GM19023 (cell line): ENCODE results near the gene USP34.
"Not testable (repeated sequence)": the region's sequence is repeated elsewhere in the genome, so short reads cannot be mapped to it uniquely, and the experiment has no call there.

ENCODE experiments used
- ATAC-seq: cut with Tn5 transposase; IDR thresholded peaks from one replicate; pipeline ENCODE4 v1.9.1; 2021; ENCODE audit warnings: mild to moderate bottlenecking, moderate library complexity; ENCODE audit not compliant: unreplicated experiment

USP34 gene

GRCh38 chr2:61426267-61426897, 44.5 kb downstream of the USP34 start:
- ATAC-seq = peak; percentile 80

DNA sequence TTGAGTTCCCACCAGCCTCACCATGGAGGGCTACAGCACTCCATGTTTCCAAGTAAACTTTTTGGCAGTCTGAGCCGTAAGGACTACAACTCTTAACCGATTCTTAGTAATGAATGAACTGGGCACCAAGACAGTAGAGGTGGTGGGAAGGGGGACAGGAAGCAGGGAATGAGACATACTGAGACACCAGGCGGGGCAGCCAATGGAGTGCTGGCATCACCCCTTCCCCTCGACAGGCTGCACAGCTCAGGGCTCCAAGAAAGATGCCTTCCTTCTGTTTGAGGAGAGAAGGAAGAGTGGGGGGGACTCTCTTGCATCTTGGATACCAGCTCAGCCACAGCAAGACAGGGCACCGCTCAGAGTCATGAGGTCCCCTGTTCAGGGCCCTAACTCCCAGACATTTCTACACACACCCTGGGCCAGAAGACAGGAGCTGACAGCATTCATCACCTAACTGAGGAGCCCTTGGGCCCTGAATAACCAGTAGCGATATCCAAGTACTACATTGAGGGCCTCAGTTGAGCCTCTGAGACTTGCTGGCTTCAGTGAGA, 45.2 kb downstream of the USP34 start:
- peak; percentile 15 for ATAC-seq

DNA sequence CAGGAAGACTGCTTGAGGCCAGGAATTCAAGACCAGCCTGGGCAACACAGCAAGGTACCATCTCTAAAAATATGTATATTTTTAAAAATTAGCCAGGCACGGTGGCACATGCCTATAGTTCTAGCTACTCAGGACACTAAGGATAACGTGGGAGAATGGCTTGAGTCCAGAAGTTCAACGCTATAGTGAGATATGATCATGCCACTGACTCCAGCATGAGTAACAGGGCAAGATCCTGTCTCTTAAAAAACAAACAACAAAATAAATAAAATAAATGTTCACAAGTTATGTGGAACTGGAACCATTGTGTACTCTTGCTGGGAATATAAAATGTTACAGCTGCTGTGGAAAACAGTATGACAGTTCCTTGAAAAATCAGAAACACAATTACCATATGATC, 47.2 kb downstream of the USP34 start:
- no peak for ATAC-seq

GRCh38 chr2:61421611-61422010, 49.3 kb downstream of the USP34 start:
- no peak for ATAC-seq

DNA sequence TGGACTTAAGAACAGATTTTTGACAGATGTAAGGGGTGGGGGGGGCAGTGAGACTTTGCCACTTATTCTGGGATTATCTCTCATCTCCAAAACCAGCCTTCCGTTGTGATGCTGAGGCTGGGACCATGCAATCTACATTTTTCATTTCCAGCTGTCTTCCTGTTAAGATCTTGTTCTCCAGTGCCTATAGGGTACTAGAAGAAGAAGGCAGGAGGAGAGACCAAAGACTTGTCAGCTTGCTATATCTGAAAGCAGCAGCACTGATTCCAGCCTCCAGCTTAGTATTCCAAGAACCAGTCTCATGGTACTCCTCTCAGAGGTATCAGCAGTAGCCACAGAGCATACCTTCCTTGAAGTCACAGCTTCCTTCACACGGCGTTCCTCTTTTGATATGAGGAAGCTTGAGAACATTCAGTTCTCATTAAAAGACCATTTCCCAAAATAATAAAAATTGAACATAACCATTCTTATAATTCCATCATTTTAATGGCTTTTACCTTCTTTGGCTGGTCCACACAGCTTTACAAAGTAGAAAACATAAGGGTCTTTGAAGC, 49.8 kb downstream of the USP34 start:
- no peak for ATAC-seq

GRCh38 chr2:61419570-61419969, 51.3 kb downstream of the USP34 start:
- ATAC-seq = no peak

DNA sequence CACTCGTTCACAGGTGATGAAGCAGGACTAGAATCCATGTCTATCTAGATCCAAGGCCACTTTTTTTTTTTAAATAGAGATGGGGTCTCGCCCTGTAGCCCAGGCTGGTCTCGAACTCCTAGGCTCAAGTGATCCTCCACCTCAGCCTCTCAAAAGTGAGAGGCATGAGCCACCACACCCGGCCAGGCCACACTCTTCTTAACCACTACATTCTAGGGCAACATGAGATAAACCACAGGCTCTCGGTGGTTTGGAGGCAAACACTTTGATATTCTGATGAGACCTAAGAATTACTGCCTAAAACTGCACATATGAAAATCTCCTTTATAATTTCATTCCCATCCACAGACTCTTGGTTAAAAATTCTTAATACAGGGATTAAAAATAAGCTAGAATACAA, 51.8 kb downstream of the USP34 start:
- ATAC-seq = no peak

GRCh38 chr2:61416871-61417645, 53.8 kb downstream of the USP34 start:
- no peak for ATAC-seq

GRCh38 chr2:61415265-61415664, 55.6 kb downstream of the USP34 start:
- no peak for ATAC-seq

DNA sequence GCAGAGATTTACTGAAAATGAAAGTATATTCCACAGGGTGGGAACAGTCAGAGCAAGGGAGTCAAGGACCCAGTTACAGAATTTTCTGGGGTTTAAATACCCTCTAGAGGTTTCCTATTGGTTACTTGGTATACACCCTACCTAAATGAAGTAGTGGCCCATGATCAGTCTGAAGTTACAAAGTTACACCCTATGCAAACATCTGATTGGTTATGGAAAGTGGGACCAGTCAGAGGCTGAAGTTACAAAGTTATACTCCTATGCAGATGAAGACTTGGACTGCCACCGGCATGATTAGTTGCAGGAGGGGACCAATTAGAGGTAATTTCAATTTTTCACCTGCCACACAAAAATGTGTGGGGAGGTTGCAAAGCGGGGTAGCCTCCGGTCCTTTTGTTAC, 56.2 kb downstream of the USP34 start:
- no peak for ATAC-seq

- no peak for ATAC-seq
These were observed 59.8 kb downstream of the USP34 start for GRCh38 chr2:61411109-61411508.

DNA sequence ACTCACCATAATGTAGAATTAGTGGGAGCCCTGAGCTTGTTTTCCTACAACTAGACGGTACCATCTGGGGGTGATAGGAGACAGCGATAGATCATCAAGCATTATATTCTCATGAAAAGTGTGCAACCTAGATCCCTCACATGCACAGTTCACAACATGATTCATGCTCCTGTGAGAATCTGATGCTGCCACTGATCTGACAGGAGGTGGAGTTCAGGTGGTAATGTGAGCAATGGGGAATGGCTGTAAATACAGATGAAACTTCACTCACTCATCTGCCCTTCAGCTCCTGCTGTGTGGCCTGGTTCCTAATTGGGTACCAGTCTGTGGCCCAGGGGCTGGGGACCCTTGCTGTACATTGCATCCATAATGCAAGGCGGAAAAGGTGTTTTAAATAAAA, 60.7 kb downstream of the USP34 start:
- ATAC-seq = no peak

GRCh38 chr2:61405813-61406212, 65.1 kb downstream of the USP34 start:
- no peak for ATAC-seq

- no peak for ATAC-seq
These were observed 66.4 kb downstream of the USP34 start for GRCh38 chr2:61404438-61404837.

GRCh38 chr2:61398413-61398812, 72.5 kb downstream of the USP34 start:
- no peak for ATAC-seq

DNA sequence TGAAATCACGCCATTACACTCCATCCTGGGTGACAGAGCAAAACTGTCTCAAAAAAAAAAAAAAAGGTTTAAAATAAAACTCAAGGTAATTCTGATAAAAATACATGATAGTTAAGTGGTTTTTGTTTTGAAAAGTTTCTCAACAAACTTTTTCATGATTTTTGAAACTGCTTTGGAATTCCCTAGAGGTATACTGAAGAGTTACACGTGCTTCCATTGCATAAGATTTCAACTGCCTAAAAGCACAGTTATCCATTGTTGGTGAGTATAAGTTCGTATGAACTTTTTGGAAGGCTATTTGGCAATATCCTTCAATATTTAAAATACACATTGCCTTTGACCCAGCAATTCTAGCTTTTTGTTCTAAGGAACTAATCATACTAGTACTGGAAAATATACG, 74.9 kb downstream of the USP34 start:
- ATAC-seq = no peak

GRCh38 chr2:61387588-61387987, 83.3 kb downstream of the USP34 start:
- ATAC-seq = not testable (repeated sequence)

DNA sequence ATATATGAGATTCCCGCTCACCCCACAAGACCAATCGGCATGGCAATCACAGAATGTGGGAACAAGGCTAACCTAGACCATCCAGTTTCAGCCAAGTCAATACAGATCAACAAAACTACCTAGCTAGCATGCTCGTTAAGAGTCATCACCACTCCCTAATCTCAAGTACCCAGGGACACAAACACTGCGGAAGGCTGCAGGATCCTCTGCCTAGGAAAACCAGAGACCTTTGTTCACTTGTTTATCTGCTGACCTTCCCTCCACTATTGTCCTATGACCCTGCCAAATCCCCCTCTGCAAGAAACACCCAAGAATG, 90.0 kb downstream of the USP34 start:
- ATAC-seq = not testable (repeated sequence)

- ATAC-seq = no peak
These were observed 90.6 kb downstream of the USP34 start for GRCh38 chr2:61380056-61380881.

- ATAC-seq = no peak
These were observed 91.4 kb downstream of the USP34 start for GRCh38 chr2:61379521-61379920.

DNA sequence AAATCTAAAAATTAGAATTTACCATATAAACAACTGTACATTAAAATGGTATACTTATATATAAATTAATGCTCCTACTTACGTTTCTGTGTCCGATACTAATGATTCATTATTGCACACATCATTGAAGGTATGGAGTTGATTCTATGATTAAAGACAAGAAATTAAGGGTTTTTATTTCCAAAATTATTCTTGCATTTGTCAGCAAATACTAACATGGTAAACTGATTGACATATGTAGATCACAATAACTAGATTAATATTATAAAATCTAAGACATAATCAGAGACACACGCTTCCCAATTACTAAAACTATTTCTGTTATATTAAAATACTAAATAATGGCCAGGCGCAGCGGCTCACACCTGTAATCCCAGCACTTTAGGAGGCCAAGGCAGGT, 92.6 kb downstream of the USP34 start:
- no peak for ATAC-seq
